ENCODE data around the gene ZNF839.
A peak's percentile ranks its signal among the peaks of the same experiment; 100 is the strongest.

The ZNF839 gene

GRCh38 chr14:102316743-102317563 lies 2.6 kb upstream of the ZNF839 start (continued):
- peak; percentile 99 for TF ChIP-seq MZF1 (tag by site-specific recombination; IDR thresholded peaks at IDR 0.05; ENCODE audit: borderline replicate concordance)
- 0 out of 2 replicates have a peak, but pooled peaks have one; percentile 48 for TF ChIP-seq PRDM4 (tag by site-specific recombination; IDR thresholded peaks at IDR 0.05)
- TF ChIP-seq ZNF174 (tag by site-specific recombination; IDR thresholded peaks at IDR 0.05): no peak
- no peak; the same call in 1 of the 2 replicates for TF ChIP-seq ZNF513 (tag by site-specific recombination; IDR thresholded peaks at IDR 0.05)
- peak; percentile 71; the same call in 1 of the 2 replicates for TF ChIP-seq ZNF394 (tag by site-specific recombination; IDR thresholded peaks at IDR 0.05; ENCODE audit: borderline replicate concordance)
- peak; percentile 90 for TF ChIP-seq ZNF610 (tag by site-specific recombination; IDR thresholded peaks at IDR 0.05; ENCODE audit: borderline replicate concordance)
- TF ChIP-seq ZBTB48 (tag by site-specific recombination; IDR thresholded peaks at IDR 0.05): peak; percentile 69
- TF ChIP-seq ZNF785 (tag by site-specific recombination; IDR thresholded peaks at IDR 0.05): peak; percentile 75; the same call in 1 of the 2 replicates
- no peak for TF ChIP-seq ZNF791 (tag by site-specific recombination; IDR thresholded peaks at IDR 0.05)
- peak; percentile 37; the same call in 1 of the 2 replicates for TF ChIP-seq ZNF157 (tag by site-specific recombination; IDR thresholded peaks at IDR 0.05)
- no peak for TF ChIP-seq ZNF354C (tag by site-specific recombination; IDR thresholded peaks at IDR 0.05; ENCODE audit: borderline replicate concordance, low read depth)
- peak; percentile 86 for TF ChIP-seq ZSCAN5A (tag by site-specific recombination; IDR thresholded peaks at IDR 0.05)
- TF ChIP-seq ZNF133 (tag by site-specific recombination; IDR thresholded peaks at IDR 0.05): no peak
- TF ChIP-seq ZNF501 (tag by site-specific recombination; IDR thresholded peaks at IDR 0.05): peak; percentile 83
- no peak; the same call in none of the 2 replicates for TF ChIP-seq SALL2 (tag by site-specific recombination; IDR thresholded peaks at IDR 0.05; ENCODE audit: borderline replicate concordance)
- no peak for TF ChIP-seq ZNF114 (tag by site-specific recombination; IDR thresholded peaks at IDR 0.05)
- 0 out of 2 replicates have a peak, but pooled peaks have one; percentile 13 for TF ChIP-seq RBAK (tag by site-specific recombination; IDR thresholded peaks at IDR 0.05)
- TF ChIP-seq GLI4 (tag by site-specific recombination; IDR thresholded peaks at IDR 0.05): 0 out of 2 replicates have a peak, but pooled peaks have one; percentile 84
- TF ChIP-seq GFI1B (tag by site-specific recombination; IDR thresholded peaks at IDR 0.05): no peak; the same call in 1 of the 2 replicates
- peak; percentile 83 for TF ChIP-seq IKZF3 (tag by site-specific recombination; IDR thresholded peaks at IDR 0.05)
- no peak for TF ChIP-seq ATF2 (tag by site-specific recombination; IDR thresholded peaks at IDR 0.05; ENCODE audit: low read depth)
- peak; percentile 12 for TF ChIP-seq ZFP69B (tag by site-specific recombination; IDR thresholded peaks at IDR 0.05)
- no peak for TF ChIP-seq HOXD13 (CRISPR knock-in tag; IDR thresholded peaks at IDR 0.05; ENCODE audit: borderline replicate concordance)
- TF ChIP-seq ZNF138 (tag by site-specific recombination; IDR thresholded peaks at IDR 0.05; ENCODE audit: borderline replicate concordance): no peak
- no peak for TF ChIP-seq ZNF26 (tag by site-specific recombination; IDR thresholded peaks at IDR 0.05)
- peak; percentile 98 for TF ChIP-seq ZNF362 (tag by site-specific recombination; IDR thresholded peaks at IDR 0.05)
- peak; percentile 62; the same call in 1 of the 2 replicates for TF ChIP-seq ZNF239 (tag by site-specific recombination; IDR thresholded peaks at IDR 0.05)
- TF ChIP-seq ZIC2 (tag by site-specific recombination; IDR thresholded peaks at IDR 0.05): peak; percentile 98
- TF ChIP-seq ZSCAN30 (tag by site-specific recombination; IDR thresholded peaks at IDR 0.05): peak; percentile 99
- peak; percentile 51; the same call in 1 of the 2 replicates for TF ChIP-seq ZNF423 (tag by site-specific recombination; IDR thresholded peaks at IDR 0.05)
